NCI-H1105 (cell line): ENCODE results near the gene TPCN2.
"Not testable (repeated sequence)": the region's sequence is repeated elsewhere in the genome, so short reads cannot be mapped to it uniquely, and the experiment has no call there.

Experiments
- DNase-seq: peaks from one replicate; lab custom pipeline; 2025; lab: John Stamatoyannopoulos, UW

Gene TPCN2

DNA sequence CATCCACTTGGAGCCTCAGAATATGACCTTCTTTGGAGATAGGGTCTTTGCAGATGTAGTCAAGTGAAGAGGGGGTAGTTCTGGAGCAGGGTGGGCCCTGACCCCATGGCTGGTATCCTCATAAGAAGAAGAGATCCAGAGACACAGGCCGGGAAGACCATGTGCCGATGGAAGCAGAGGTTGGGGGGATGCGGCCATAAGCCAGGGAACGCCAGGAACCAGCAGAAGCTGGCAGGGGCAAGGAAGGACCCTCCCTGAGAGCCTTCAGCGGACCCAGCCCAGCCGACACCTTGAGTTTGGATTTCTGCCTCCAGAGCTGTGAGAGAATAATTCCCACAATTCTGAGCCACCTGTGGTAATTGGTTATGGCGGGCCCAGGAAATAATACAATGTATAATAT is 80.9 kb downstream of the TPCN2 start:
- DNase-seq = no peak

DNA sequence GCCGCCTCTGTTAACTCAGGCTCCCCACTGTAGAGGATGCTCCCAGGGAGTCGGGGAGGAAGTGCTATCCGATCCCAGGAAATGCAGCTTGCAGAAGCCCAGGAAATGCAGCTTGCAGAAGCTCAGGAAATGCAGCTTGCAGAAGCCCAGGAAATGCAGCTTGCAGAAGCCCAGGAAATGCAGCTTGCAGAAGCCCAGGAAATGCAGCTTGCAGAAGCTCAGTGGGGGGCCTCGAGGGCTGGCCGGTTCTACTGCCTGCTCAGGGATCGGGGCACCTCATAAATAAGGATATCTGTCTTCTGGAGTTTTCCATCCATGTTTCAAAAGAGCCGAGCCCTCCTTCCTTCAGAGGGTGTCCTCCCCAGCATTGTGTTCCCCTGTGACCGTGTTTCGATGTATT is 81.9 kb downstream of the TPCN2 start:
- DNase-seq = no peak

DNA sequence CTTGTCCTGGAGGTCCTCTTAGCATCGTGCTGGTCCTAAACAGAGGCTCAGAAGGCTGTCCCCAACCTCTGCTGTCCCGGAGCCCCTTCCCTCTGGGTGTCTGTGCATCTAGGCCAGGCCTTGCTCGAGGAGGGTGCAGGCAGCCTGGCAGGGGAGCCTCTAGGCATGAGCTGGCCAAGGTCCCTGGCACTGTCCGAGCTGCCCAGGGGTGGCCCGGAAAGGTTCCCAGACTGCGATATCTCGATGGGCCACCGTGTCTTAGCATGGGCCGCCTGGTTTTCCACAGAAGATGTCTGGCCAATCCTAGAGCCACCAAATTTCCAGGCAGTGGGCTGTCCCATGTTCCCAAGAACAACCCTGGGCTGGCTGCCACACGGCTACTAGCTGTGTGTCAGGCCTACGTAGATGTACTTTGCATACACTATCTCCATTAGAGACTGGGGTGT is 82.4 kb downstream of the TPCN2 start:
- DNase-seq = no peak

DNA sequence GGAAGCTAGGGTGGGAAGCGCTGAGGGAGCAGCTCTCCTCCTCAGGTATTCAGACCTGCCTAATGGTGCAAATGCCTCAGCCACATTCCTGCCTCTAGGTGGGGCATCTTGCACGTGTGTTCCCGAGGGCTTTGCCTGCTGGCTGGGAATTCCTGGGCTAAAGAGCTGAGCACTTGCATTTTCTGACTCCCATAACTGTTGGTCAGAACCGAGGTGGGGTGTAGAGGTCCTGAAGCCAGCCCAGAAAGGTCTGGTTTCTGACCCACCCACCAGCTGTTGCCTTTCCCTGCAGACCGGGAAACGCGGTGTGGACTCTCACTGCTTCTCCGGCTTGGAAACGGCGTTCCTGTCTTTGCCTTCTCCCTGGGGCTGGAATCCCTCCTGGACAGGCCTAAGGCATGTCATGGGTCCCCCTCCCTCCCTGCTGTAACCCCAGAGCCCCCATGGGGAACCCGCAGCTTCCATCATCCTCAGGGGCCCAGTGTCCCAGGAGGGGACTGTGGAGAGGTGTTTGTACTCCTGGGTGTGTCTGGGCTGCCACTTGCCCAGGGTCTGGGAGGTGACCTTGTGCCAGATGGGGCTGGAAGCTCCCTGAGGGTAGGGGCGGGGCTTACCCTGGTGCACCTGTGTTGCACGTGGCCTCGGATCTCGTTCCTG is 83.0 kb downstream of the TPCN2 start:
- DNase-seq = peak; percentile 30

DNA sequence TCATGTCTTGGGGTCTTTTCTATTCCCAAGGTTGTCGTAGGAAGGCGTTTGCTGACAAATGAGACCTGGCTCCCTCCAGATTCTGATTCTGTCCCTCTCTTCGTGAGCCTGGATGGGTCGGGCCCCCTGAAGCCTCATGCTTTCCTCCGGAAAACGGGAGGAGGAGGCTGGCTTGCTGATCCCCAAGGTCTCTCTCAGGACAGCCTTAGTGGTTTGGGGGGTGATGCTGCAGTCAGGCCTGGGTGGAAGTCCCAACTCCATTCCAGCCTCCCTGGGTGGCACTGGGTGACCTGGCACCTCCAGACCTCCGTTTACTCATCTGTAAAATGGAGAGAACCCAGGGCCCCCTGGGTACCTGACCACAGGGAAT is 83.6 kb downstream of the TPCN2 start:
- DNase-seq = no peak

DNA sequence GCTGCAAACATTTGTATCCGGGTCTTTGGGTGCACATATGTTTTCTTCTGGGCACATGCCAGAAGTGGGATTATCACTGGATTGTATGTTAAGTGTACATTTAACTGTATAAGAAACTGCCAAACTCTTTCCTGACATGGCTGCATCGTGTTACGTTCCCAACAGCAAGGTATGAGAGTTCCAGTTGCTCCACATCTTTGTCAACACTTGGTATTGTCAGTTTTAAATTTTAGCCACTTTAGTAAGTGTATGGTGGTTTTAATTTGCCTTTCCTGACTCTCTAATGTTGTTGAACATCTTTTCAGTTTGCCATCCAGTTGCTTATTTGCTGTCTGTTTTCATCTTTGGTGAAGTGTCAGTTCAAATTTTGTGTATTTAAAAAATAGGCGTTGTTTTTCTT is 84.5 kb downstream of the TPCN2 start:
- no peak for DNase-seq

DNA sequence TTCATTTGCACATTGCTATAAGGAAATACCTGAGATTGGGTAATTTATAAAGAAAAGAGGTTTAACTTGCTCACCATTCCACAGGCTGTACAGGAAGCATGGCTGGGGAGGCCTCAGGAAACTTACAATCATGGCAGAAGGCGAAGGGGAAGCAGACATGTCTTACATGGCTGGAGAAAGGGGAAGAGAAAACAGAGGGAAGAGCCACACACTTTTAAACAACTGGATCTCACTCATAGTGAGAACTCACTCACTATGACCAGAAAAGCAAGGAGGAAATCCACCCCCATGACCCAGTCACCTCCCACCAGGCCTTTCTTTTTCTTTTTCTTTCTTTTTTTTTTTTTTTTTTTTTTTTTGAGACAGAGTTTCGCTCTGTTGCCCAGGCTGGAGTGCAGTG is 85.5 kb downstream of the TPCN2 start:
- DNase-seq = not testable (repeated sequence)

DNA sequence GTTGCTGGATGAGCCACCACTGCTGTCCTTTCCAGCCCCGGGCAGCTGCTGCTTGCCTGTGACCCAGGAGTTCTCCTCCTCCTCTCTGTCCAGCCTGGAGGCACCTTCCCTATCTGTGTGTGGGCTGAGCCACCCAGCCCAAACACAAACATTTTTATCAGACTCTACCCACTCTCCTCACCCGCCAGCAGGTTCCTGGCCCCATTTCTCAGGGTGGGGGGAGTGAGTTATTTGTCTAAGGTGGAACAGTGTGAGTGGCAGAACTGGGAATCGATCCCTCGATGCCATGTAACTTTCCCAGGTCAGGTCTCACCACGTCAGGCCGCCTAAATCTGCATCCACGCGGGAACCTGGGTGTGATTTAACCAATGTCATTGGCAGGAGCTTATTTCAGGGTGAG is 86.2 kb downstream of the TPCN2 start:
- DNase-seq = no peak

DNA sequence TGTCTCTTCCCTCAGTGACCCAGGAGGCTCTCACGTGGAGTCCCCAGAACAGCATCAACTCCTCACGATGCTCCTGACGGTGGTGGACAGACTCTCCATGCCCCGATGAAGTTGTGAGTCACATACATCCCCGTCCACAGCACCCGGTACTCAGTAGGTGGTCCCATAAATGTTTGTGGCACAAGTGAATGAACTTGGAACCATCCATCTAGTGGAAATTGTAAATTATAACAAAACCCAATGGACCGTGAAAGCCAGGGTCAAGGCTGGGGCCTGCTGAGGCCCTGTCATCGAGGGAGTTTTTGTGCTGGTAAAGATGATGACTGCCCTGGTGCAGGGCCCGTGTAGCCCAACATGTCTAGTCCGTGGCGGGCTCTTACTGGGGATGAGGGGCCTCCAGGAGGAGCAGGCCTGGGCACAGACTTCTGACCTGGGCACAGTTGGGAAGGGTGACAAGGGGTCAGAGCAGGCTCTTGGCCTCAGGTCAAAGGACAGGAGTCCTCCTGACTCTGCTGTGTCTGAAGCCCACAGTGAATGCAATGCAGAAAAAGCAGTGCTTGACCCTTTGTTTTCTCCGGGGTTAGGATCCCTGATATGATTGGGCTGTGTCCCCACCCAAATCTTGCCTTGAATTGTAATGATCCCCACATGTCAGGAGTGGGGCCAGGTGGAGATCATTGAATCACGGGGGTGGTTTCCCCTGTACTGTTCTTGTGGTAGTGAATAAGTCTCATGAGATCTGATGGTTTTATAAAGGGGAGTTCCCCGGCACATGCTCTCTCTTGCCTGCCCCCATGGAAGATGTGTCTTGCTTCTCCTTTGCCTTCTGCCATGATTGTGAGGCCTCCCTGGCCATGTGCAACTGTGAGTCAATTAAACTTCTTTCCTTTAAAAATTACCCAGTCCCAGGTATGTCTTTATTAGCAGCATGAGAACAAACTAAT is 87.0 kb downstream of the TPCN2 start:
- no peak for DNase-seq

DNA sequence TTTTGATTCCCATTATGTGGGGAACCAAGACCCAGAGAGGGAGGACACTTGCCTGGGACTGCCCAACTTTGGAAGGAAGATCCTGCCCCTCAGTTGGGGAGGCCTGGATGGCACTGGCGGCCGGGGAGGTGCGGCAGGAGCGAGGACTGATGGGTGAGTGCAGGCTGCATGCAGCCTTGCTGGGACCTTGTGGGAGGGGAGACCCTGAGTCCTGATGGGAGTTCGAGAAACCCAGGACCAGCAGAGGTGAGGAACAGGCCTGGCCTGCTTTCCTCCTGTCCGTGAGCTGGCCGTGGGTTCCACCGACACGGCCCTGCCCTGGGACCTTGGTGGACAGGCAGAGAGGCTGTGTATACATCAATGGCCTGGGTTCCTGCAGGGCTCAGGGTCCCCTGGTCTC is 87.7 kb downstream of the TPCN2 start:
- DNase-seq = no peak

DNA sequence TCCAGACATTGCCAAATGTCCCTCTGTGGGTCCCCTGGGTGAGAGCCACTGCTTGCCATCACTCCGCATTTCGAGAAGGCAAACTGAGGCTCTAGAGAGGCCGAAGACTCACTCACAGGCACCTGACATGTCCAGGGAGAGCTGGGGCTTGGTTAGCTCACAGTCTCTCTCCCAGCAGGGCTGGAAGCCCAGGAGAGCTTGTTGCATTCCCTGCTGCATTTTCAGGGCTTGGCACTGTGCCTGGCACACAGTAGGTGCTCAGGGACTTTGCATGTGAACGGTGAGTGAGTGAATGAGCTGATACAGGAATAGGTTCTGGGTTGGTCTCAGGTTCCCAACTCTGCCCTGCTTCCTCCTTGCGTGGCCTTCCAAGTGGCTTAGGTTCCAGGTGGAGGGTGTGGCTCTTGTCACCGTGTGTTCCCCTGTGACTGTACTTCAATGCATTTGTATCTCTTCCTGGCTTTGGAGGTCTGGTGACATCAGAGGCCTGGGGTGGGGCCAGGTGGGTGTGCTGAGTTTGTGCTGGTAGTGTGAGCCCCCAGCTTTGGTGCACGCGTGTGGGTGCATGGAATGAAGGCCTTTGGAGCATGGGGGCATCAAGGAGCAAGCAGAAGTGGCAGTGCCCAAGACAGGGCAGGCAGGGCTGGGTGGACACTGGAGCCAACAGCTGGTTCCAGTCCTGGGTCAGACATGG is 88.6 kb downstream of the TPCN2 start:
- DNase-seq = no peak

DNA sequence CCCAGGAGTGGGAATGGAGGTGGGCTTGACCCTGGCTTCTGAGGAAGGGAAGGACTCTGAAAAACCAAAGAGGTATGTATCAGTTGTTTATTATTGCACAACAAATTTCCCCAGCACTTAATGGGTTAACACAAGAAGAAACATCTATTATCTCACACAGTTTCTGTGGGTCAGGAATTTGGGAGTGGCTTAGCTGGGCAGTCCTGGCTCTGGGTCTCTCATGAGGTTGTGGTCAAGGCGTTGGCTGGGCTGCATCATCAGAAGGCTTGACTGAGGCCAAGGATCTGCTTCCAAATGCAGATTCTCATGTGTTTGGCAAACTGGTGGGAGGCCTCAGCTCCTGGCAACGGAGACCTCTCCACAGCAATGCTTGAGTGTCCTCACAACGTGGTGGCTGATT is 89.5 kb downstream of the TPCN2 start:
- DNase-seq = no peak

DNA sequence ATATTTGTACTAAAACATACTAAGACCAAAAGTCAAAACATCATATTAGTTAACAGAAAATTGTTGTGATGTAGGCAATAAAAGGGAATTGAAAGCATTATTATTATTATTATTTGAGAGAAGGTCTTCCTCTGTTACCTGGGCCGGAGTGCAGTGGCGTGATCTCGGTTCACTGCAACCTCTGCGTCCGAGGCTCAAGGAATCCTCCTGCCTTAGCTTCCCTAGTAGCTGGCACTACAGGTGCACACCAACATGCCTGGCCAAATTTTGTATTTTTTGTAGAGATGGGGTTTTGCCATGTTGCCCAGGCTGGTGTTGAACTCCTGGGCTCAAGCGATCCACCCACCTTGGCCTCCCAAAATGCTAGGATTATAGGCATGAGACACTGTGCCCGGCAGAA is 91.4 kb downstream of the TPCN2 start:
- not testable (repeated sequence) for DNase-seq

DNA sequence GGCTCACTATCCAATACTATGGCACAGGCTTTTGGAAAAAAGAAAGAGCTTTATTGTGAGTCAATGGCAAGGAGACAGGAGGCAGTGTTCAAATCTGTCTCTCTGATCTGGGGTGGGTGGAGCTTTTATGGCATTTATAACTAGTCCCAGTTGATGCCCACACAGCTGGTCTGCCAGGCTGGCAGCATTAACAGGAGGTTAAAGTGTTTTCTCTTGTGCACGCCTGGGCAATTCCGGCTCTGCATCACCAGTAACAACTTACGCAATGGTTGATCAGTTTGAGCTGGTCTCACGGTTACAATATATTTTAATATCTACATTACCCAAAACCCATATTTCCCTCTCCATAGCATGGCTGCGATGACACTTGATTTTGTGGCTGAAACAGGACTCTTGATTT is 91.9 kb downstream of the TPCN2 start:
- no peak for DNase-seq

DNA sequence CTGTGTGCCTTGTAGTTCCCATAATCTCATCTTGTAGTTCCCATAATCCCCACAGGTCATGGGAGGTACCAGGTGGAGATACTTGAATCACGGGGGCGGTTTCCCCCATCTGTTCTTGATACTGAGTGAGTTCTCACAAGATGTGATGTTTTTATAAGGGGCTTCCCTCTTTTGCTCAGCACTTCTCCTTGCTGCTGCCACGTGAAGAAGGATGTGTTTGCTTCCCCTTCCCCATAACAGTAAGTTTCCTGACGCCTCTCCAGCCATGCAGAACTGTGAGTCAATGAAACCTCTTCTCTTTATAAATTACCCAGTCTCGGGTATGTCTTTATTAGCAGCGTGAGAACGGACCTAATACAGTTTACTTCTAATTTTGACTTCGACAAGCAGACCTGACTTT is 93.0 kb downstream of the TPCN2 start:
- no peak for DNase-seq

DNA sequence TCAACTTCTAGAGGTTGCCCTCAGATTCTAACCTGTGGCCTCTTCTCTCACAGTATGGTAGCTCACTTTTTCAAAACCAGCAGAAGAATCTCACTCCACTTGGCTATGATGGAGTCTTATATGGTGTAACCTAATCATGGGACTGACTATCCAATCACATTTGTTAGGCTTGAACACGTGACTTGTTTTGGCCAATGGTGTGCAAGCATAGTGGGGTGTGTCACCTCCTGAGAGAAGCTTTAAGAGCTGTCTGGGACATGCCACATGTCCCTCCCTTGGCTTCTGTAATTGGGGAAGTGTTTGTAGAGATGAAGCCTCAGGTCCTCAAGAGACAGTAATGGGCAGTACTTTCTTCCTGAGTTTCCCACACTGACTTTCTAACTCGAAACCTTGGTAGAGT is 94.2 kb downstream of the TPCN2 start:
- DNase-seq = no peak

DNA sequence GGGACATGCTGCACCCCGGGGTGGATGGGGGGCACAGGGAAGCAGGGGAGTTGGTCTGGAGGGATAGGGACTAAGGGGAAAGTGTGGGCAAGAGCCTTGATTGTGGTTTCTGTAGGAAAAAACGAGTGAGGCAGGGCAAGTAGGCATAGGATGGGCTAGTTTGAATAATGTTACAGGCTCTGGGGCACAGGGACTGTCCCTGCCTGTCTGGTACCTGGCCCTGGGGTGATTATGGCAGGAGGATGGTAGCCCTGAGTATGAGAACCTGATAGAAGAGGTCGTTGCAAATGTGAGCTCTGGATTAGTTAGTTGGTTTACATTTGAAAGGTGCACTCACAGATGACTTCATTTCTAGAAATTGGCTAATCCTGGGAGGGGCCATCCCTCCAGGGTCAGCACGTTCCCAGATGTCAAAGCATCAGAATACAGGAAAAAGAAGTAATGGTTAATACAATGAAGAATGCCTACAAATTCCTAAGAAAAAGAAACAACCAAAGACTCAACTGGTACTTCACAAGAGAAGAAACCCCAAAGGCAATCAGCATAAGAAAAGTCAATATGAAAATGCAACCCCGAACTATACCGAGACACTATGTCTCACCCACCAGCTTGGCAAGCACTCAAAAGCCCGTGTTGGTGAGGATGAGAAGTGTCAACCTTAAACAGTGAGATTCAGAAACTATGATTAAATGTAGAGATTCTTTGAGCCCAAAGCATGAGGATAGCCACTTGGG is 95.8 kb downstream of the TPCN2 start:
- no peak for DNase-seq

DNA sequence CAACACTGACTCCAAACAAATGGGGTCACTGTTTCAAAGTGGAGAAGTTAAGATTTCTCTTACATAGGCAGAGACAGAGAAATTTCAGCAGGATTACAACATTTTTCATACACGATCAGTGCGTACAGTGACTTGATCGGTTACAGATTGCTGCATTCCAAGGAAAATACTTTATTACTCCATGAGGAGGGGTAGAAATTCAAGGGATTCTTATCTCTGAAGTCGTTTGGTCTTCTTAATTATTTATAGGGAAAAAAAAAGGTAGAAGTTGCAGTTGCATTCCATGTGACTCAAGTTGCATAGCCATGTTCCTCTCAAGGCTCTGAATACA is 96.3 kb downstream of the TPCN2 start:
- no peak for DNase-seq

DNA sequence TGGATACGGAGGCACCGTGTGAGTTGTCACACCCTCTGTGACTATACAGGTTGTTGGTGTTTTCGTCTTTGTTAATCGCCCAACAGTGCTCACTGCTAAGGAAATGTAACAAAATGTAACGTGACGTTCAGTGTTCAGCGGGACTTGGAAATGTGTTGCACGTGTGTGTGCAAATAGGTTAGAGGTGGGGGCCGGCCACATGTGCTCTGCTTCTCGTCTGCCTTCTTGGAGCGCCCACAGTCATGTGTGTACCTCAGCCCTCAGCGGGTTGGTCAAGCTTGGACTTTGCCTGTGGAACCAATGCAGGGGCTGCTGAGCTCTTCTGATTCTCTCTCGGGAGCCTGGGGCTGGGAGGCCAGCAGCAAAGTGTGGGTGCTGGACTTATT is 99.6 kb downstream of the TPCN2 start:
- no peak for DNase-seq

DNA sequence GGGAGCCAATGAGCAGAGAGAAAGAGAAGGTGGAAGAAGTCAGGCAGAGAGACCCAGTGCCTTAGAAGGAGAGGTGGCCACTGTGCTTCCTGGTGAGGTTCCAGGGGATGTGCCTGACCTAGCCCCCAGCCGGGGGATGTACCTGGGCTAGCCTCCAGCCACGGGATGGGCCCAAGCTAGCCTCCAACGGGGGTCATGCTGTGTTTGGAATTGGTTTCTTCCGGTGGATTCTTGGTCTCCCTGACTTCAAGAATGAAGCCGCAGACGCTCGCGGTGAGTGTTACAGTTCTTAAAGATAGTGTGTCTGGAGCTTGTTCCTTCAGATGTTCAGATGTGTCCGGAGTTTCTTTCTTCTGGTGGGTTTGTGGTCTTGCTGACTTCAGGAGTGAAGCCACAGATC is 100.1 kb downstream of the TPCN2 start:
- no peak for DNase-seq

DNA sequence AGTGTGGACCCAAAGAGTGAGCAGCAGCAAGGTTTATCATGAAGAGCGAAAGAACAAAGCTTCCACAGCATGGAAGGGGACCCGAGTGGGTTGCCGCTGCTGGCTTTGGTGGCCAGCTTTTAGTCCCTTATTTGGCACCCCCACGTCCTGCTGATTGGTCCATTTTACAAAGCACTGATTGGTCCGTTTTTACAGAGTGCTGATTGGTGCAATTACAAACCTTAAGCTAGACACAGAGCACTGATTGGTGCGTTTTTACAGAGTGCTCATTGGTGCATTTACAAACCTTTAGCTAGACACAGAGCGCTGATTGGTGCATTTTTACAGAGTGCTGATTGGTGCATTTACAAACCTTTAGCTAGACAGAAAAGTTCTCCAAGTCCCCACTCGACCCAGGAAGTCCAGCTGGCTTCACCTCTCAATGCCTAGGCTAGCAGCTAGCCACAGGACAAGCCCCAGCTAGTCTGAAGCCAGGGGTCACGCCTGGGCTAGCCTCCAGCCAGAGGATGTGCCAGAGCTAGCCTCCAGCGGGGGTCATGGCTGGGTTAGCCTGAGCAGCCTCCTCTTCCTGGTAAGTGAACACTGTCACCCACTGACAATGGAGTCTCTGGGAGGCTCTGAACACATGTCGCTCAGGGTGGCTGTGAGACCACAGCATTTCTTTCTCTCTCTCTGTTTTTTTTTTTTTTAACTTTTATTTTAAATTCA is 100.8 kb downstream of the TPCN2 start:
- DNase-seq = not testable (repeated sequence)

DNA sequence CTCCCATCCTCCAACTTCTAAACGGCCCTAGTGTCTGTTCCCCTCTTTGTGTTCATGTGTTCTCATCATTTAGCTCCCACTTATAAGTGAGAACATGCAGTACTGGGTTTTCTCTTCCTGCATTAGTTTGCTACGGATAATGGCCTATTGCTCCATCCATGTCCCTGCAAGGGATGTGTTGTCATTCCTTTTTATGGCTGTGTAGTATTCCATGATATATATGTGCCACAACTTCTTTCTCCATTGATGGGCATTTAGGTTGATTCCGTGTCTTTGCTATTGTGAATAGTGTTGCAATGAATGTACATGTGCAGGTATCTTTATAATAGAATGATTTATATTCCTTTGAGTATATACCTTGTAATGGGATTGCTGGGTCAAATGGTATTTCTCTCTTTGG is 101.4 kb downstream of the TPCN2 start:
- DNase-seq = no peak
